NCI-H748 (cell line): ENCODE results near the gene TAOK3.

Experiments used
- DNase-seq: peaks from one replicate; lab custom pipeline; 2025; ENCODE audit not compliant: unreplicated experiment; lab: John Stamatoyannopoulos, UW

The TAOK3 gene

DNA sequence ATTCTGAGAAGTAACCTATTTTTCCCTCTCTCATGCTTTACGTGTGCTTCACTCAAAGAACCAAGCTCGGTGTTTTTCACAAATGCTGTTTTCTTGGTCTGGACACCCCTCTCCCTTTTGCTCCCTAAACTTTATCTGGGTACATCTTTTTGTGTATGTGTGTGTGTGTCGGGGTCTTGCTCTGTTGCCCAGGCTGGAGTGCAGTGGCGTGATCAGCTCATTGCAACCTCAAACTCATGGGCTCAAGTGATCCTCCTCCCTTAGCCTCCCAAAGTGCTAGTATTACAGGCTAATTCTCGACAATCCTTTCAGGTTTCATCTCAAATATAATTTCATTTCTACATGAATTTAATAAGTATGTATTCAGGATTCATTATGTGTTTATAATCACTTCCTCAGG, 153.6 kb downstream of the TAOK3 start:
- DNase-seq: no peak

DNA sequence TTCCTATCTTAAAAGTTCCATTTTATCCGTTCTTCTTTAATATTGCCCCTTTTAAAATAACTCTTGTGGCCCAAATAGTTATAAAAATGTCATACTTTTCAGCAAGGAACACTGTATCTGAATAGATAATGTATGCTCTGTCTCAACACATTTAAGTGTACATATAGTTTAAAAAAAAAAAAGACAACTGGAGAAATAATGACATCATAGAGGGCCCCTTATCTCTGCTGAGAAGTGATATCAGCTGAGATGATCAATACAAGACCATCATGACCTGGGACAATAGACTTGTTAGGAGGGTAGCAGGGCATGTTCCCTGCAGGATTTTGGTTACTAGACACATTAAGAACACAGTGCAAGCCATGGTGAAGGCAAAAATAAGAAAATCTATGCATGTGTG, 159.3 kb downstream of the TAOK3 start:
- DNase-seq: no peak

DNA sequence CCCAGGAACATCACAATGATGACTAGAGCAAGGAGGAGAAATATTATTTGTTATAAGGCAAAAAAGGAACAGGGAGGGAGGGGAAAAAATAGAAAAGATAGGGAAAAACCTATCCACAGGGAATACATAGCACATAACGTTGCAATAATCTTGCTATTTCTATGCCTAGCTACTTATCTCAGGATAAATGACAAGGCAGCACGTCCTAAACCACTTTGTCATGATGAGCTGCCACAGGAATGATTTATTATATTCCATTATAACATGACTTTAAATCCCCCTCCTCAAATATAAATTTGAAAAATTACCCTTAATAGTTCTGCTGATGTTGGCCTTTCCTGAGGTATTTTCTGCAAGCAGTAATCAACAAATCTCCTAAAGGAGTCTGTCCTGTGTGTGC, 160.1 kb downstream of the TAOK3 start:
- DNase-seq: no peak

DNA sequence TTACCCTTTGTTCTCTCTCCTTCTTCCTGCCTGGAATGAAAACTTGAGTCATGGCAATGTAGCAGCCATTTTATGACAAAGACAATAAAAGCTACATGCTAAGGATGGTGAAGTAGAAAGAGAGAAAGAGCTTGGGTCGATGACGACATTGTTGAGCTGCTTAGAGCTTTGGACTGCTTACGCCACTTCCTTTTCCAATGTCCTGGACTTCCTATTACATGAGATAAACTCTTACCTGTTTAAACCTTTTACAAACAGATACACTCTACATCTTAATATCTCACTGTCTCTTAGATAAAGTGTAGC, 166.6 kb downstream of the TAOK3 start:
- no peak for DNase-seq

DNA sequence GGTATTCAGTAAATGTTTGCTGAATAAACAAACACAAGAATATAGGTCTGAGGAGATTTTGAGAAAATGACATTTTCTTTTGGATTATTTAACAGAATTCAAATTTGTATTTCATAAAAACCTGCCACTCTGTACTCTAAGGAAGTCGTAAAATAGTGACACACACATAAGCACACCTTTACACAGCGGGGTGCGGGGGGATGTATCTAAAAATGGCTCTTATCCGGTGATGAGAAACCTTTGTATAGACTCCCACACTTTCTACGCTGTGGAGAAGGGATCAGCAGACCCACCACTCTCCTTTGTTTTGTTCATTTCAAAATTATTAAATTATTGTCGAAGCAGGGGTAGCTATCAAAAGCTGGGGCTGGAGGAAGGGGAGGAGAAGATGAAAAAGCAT, 178.7 kb downstream of the TAOK3 start:
- DNase-seq: no peak

DNA sequence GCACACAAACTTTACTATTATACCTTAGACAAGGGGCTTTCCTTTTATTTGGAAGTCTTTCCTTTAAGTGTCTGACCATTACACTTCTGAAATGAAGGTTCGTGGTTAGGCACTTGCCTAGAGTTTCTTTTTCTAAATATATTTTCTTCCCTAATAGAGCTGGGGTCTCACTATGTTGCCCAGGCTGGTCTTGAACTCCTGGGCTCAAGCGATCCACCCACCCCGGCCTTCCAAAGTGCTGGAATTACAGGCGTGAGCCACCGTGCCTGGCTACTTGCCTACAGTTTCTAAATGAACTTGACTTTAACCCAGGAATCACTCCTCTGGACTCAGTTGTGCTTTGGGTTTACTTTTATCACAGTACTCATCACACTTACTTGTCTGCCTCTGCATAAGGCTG, 179.2 kb downstream of the TAOK3 start:
- DNase-seq: no peak

DNA sequence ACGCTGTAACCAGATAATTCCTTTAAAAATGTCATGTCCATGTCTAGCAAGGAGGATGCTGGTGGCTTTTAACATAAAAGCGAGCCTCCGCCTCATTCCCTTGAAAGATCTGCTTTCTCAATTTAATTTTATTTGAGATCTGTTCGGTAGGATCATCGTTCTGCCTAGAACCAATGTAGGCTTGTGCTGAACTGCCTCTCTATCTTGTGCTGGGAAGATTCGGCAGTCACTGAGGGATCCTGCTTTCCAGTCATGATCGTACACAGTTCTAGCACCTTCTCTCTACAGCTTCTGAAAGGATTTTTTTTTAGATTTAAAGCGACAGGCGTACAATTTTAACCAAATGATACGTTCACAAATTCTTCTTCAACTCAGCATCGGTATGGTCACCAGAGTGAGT, 182.4 kb downstream of the TAOK3 start:
- DNase-seq: peak; percentile 57

DNA sequence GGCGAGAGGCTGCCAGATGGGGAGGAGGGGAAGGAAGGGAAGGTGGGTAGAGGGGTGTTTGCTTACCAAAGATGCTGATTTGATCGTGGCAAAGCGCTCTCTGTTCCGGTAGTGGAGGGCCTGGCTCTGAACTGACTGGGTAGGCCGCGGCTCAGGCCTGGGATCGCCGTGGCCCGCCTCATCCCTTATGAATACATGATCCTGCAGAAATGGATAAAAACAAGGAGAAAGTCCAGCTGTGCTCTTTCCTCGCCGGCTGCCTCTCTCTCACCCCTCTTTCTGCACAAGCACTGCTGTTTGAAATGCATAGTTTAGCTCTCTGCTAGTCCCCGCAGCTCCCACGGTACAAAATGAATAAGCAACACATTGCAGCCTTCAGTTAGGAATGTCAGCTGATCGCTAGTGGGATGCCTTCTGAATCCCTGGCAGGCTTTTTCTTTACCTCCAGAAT, 182.9 kb downstream of the TAOK3 start:
- peak; percentile 86 for DNase-seq

DNA sequence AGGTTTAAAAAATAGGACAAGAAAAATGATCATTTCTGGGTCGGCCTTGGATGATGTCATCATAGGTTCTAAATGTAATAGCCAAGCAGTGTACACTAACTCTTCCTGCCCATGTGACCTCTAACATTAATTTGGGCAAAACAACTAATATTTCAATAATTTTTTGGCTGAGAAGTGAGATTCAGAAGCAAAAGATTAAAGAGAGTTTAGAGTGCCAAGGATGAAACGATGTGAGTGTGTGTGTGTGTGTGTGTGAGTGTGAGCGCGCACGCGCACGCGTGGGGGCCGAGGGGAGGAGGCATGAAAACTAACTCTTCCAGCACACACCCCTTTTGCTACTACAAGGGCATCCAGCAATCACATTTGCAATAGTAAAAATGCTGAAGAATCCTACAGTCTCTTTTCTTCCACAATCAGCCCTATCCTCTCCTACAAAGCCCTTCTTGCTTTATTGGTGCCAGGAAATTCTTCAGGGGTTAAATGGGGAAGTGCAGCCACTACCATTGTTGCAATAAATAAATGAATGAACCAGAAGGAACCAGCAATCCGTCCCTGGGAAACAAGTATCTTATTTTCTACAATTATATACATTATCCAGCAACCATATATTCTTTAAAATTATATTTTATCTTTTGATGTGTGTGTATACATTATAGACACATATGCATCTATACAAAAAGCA, 183.9 kb downstream of the TAOK3 start:
- DNase-seq: peak; percentile 48

DNA sequence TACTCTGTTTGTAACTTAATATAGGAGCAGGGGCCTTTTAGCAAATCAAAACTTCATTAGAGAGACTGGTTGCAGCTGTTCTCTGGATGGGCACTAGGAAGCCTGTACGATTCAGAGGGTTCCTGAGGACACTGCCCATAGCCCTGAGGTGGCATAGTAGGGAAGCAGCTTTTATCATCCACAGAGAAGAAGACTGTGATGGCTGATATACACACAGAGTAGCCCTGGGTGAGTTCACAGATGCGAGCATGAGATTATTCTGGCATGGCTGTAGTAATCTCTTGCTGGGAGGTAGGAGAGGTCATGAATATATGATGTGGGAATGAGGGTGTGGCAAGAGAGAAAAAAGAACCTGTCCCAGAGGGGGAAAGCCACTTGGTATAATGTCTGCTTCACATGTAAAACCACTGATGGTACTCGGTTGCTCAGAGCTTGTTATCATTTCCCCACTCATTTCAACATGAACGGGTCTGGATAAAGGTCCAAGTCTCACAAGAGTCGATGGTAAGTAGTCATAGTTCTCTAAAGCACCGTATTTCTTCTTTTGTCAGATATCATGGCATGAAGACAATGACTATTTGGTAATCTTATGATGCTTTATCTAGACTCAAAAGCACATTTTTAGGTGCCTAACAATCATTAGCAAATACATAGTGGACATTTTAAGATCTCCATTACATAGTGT, 184.8 kb downstream of the TAOK3 start:
- DNase-seq: peak; percentile 8

DNA sequence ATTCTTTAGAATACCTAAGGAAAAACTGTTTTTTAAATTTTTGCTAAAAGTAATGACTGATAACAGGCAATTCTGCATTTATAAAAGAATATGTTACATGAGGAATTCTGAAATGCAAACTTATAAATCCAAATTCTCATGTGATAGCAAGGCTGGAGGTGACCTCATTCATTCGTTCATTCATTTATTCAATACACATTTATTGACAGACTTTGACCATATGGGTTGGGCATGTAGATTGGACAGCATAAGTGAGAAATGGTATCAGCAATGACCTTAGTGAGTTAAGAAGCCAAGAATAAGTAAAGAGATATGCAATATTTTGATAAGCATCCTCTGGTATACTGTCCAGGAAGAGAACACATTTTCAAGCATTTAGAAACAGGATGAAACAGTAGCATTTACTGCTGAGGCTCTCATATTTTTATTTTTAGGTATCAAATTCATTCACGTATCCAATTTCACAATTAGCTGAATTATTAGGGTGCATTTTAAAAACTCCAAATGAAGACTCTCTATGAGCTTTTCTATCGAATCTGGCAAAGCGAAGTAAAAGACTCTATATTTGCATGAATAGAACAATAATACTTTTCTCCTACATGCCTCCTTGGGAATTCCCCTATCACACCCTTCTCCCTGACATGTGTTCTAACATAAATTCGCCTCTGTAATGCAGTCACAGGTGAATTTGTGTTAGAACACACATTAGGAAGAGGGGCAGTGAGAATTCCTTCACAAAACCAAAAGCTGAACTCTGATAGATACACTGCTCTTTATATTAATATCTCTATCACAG, 186.9 kb downstream of the TAOK3 start:
- no peak for DNase-seq

DNA sequence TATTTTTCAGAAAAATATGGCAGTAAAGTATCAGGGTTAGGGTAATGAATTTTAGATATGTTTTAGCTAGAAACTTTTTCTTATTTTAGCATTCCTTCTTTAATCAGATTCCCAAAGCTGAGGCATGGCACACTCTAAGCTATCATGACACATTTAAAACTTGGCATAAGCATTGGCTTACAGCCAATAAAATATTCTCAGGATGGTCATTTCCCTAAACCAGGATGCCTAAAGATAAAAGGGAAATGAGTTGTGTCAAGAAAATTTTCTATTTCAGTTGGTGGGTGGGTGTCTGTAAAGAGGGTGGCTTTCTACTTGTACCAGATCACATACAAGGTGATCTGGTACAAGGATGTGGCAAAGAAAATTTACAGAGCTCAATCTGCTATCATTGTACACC, 189.0 kb downstream of the TAOK3 start:
- DNase-seq: no peak

DNA sequence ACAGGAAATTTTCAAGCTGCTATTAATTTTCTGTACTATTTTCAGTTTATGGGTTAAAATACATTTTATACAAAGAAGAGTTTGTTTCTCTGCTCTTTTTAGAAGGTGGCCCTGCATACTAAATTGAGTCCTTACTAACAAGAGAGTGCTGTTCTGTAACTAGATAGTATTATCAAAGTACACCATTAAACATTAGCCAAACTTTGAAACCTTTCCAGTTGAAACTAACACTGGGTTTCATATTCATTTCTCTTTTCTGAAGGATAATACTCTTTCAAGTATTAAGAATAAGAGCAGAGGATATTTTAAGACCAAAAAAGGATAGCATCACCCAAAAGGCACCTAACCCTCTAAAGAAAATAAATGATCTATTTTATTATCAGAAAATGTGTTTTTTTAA, 189.6 kb downstream of the TAOK3 start:
- DNase-seq: no peak

DNA sequence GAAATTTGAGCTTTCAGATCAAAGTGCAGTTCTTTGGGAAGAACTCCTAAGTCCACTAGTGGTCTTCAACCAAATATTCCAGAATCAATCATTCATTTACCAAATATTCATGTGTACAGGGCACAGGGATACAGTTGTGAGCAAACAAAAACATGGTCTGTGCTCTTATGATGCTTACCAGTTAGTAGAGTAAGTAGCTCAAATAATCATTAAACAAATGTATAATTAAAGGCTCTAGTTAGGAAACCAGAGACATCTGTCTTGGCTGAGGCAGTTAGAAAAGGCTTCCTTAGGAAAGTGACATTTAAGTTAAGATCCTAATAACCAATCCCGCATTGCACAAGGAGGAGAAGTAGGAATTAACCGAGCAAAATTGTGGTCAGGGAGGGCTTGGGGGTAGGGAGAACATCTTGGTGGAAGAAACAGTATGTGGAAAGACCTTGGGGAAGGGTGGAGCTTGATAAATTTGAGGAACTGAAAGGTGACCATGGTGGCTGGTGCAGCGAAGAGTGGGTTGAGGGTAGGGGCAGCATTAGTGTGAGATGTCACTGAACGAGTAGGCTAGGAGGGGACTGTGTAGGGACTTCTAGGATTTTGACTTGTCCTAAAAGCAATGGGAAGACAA, 196.8 kb downstream of the TAOK3 start:
- DNase-seq: no peak

DNA sequence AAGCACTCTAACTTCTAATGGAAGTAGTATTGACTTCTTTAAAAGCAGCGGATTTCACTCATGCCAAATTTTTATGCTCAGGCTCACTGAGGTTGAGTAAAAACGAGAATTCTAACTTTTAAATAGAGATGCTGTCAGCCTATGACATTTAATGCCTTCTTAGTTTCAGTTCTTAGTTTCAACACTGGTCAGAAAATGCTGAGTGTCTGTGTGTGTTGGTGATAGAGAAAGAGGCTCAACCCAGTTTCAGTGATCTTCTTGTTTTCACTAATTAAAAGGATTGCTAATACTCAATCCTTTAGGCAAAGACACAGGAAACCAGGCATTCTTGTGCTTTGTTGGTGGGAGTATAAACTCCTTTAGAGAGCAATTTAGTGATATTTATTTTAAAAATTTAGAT, 205.8 kb downstream of the TAOK3 start:
- no peak for DNase-seq

DNA sequence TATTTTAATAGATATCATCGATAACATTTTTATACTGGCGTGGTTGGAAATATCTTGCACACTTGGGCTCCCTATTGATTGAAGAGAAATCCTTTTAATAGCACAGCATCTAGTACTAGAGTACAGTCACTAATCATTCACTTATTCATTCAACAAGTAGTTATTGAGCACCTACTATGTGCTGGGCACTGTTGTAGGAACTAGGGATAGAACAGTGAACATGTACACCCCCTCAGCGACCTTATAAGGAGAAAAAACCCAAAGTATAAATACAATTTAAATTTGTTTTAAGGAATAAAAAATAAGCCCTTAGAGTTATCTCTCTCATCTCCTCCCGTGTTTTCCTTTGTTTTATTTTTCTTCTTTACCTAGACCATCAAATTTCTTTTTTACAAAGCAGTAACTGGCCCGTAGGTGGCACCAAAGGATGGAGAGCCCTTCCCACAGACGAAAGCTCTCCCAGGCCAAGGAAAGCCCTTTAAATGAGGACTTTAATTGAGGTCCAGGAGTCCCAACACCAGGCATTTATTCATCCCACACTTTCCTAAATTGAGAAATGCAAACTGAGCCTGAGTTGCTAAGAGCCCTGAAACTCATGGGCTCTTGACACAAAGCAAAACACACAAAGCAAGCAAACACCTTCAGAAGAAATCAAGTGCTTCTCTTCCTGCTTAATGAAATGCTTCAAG, 207.8 kb downstream of the TAOK3 start:
- peak; percentile 19 for DNase-seq

DNA sequence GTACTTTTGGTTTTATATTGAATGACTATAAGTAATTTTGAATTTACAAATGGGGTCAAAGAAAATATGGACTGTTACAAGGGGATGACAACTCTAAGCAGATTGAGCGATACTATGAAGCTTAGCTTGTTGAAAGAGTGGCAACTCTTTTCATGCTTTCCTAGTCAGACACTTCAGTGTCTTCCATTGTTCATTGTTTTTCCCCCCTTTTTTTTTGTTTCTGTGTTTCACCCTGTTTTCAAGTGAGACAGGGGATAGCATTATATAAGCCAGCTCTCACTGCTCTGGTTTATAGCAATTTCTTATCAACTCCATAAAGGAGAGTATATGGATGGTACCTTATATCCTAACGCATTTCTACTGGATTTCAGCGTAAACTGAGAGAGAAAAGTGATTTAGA, 212.2 kb downstream of the TAOK3 start:
- no peak for DNase-seq

DNA sequence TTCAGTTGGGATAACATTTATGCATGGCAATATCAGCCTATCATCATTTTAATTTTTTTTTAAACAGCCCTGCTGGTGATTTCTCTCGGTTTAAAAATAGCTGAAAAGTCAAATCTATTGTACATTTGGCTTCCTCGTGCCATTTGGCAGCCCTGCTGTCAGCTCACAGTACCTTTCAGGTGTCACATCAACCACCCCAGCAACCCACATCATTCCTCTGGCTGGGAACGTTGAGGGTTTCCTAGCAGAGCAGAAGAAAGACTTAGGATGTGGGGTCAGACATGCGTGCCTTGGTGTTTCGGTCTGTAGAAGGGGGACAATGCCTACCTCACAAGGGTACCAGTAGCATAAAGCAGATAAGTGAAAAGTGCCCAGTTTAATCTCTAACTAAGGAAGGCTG, 221.0 kb downstream of the TAOK3 start:
- no peak for DNase-seq

DNA sequence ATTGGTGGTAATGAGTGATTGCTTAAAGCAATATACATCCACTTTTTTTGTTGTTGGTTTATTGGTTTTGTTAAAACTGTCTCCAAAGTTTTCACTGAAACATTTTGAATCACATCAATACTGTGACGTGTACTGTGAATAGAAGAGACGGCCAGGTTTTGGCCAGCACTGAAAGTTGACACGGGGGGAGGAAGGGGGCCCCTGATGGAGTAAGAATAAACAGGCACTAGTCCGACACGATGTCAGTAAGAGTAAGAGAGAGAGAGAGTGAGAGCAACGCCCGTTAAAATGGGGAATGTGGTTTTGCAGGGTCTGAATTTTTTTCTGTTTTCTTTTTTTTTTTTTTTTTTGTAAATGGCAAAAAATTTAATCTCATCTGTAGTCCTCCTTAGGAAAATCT, 222.1 kb downstream of the TAOK3 start:
- DNase-seq: no peak

DNA sequence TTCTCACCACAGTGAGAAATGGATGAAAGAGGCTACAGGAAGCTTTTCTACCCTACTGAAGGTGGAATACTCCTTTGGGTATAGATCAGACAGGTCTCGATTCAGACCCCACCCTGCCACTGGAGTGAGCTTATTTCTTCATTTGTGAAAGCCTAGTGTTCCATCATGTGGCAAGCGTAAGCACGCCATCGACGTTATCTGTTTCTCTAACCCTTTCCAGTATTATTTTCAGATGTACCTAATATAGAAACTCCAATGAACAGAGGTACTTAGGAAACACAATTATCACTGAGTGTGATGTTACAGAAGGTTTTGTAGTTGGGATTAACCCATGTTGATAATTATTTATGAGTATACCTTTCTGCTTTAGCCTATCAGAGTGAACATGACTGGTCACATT, 224.4 kb downstream of the TAOK3 start:
- no peak for DNase-seq

DNA sequence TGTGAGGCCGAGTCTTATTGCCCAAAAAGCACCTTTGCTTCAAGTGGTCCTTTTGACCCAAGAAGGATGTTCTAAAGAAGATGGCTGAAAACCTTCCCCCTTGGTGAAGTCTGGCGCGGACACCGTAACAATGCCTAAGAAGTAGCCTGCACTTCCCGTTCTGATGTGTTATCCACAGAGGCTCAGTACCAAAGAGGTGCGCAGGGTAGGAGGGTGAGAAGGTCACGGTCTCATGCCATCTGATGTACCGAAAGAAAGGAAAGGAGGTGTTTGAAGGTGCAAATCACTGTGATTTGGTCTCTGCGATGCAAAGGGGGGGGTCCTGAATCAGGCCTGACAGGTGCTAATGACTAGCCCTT, 226.9 kb downstream of the TAOK3 start:
- DNase-seq: no peak
